Ascending aorta (tissue), 2 donors: ENCODE results near the gene DNAJB2. TPM values are rescaled to one million over a fixed set of nuclear protein-coding genes. Genes with fewer than 3 reads are reported as not detected.

ENCODE experiments used
- DNase-seq, 2 donors: peaks; one replicate each; pipeline ENCODE4 v3.0.0-alpha.2; 2019; ENCODE audit warnings: low spot score in 2 of 2
- H3K27ac ChIP-seq, 2 donors: fragments of 200-600 bp; sonication (generic); one replicate each; pipeline ENCODE4 v1.5.1; 2016 to 2017; ENCODE audit warnings: mild to moderate bottlenecking in 1 of 2
- H3K27me3 ChIP-seq: fragments of 200-600 bp; sonication (generic); one replicate; pipeline ENCODE4 v1.5.1; 2017
- H3K36me3 ChIP-seq, 2 donors: fragments of 200-600 bp; sonication (generic); one replicate each; pipeline ENCODE4 v1.5.1; 2016
- H3K4me1 ChIP-seq, 2 donors: fragments of 200-600 bp; sonication (generic); one replicate each; pipeline ENCODE4 v1.5.1; 2016 to 2017; ENCODE audit warnings: mild to moderate bottlenecking in 1 of 2
- H3K4me3 ChIP-seq, 2 donors: fragments of 200-600 bp; sonication (generic); one replicate each; pipeline ENCODE4 v1.5.1; 2016 to 2017; ENCODE audit warnings: mild to moderate bottlenecking in 1 of 2
- H3K9me3 ChIP-seq, 2 donors: fragments of 200-600 bp; sonication (generic); one replicate each; pipeline ENCODE4 v1.5.1; 2016
- CTCF ChIP-seq, 3 experiments: fragments of 200-600 bp in 2 of 3; fragments of 450-650 bp in 1 of 3; sonication (generic) in 2 of 3; IDR thresholded peaks; one replicate each; pipeline ENCODE4 v1.5.1; 2016 to 2019; ENCODE audit warnings: antibody characterized with exemption in 3 of 3, mild to moderate bottlenecking in 1 of 3, moderate library complexity in 1 of 3
- intact Hi-C: fragments of 100-400 bp; cut with DNase I; formaldehyde crosslinking; loops from one replicate; pipeline ENCODE4 v1.15.1; 2023
- total RNA-seq: library from RNA; depleted of rRNA; stranded (reverse); fragments of >200 nt; gene quantifications from one replicate; pipeline ENCODE4 v1.1.0, GENCODE V29; 2016

Gene DNAJB2
- total RNA-seq, 1 donor from 2014 or later = 51.0 TPM

GRCh38 chr2:219249203-219249980, 29.8 kb upstream of the DNAJB2 start:
- DNase-seq = peak; percentile 77 to 94
- Histone ChIP-seq H3K4me3 (peak overlapping the region; percentile 11 to 46), H3K27ac (peak overlapping the region; percentile 96 to 99), H3K9me3 (no peaks in the 10 kb centered on the region), H3K4me1 (peaks cover 25 to 64% of the 10 kb centered on the region in 2 donors), H3K36me3 (peaks cover 9 to 23% of the 10 kb centered on the region in 2 donors), H3K27me3 (no peaks in the 10 kb centered on the region)
- no peak for TF ChIP-seq CTCF (IDR thresholded peaks at IDR 0.05)
- intact Hi-C loops = loop anchor here (1.0 kb wide), 4 partner anchors 25 to 139 kb away; partner anchors contain the start of genes DNAJB2 and ZFAND2B

- intact Hi-C loops = no loop called here
- Histone ChIP-seq H3K27ac (peak overlapping the region; percentile 96 to 99), H3K9me3 (no peaks in the 10 kb centered on the region), H3K27me3 (no peaks in the 10 kb centered on the region), H3K4me3 (peak overlapping the region; percentile 12 to 46), H3K36me3 (peaks cover 9 to 23% of the 10 kb centered on the region in 2 donors), H3K4me1 (peaks cover 24 to 65% of the 10 kb centered on the region in 2 donors)
- no peak for DNase-seq
- no peak for TF ChIP-seq CTCF (IDR thresholded peaks at IDR 0.05)
These were observed 29.0 kb upstream of the DNAJB2 start for GRCh38 chr2:219250049-219250781.

GRCh38 chr2:219251656-219252055, 27.5 kb upstream of the DNAJB2 start:
- DNase-seq = no peak
- peaks cover 9 to 23% of the 10 kb centered on the region in 2 donors for H3K36me3 ChIP-seq
- H3K9me3 ChIP-seq = no peaks in the 10 kb centered on the region
- TF ChIP-seq CTCF (IDR thresholded peaks at IDR 0.05) = no peak
- H3K4me3 ChIP-seq = peak overlapping the region in 1 of 2 donors; percentile 73
- H3K4me1 ChIP-seq = peaks cover 24 to 56% of the 10 kb centered on the region in 2 donors
- no peaks in the 10 kb centered on the region for H3K27me3 ChIP-seq
- intact Hi-C loops = loop anchor here (2.0 kb wide), 1 partner anchor 75 kb away; the partner anchor contains the start of gene CNPPD1
- H3K27ac ChIP-seq = peak overlapping the region; percentile 96 to 99

- Histone ChIP-seq H3K4me1 (peaks cover 24 to 52% of the 10 kb centered on the region in 2 donors), H3K27me3 (no peaks in the 10 kb centered on the region), H3K36me3 (peaks cover 9 to 23% of the 10 kb centered on the region in 2 donors), H3K9me3 (no peaks in the 10 kb centered on the region), H3K4me3 (peak overlapping the region; percentile 70 to 73), H3K27ac (peak overlapping the region; percentile 96 to 99)
- intact Hi-C loops = loop anchor here (2.0 kb wide), 1 partner anchor 75 kb away; the partner anchor contains the start of gene CNPPD1
- DNase-seq = no peak
- no peak for TF ChIP-seq CTCF (IDR thresholded peaks at IDR 0.05)
These were observed 27.1 kb upstream of the DNAJB2 start for GRCh38 chr2:219252084-219252483.

- Histone ChIP-seq H3K27ac (peak overlapping the region; percentile 96 to 99), H3K27me3 (no peaks in the 10 kb centered on the region), H3K9me3 (no peaks in the 10 kb centered on the region), H3K4me3 (peak overlapping the region; percentile 70 to 73), H3K36me3 (peaks cover 9 to 23% of the 10 kb centered on the region in 2 donors), H3K4me1 (peaks cover 24 to 50% of the 10 kb centered on the region in 2 donors)
- intact Hi-C loops = loop anchor here (2.0 kb wide), 1 partner anchor 76 kb away; the partner anchor contains the start of gene CNPPD1
- no peak for DNase-seq
- TF ChIP-seq CTCF (IDR thresholded peaks at IDR 0.05) = no peak
These were observed 26.6 kb upstream of the DNAJB2 start for GRCh38 chr2:219252570-219252899.
